T-cell (primary cell): ENCODE data around the gene HLA-DMB. TPM values are rescaled to one million over a fixed set of nuclear protein-coding genes. Genes with fewer than 3 reads are reported as not detected.
"Not testable (repeated sequence)": the region's sequence is repeated elsewhere in the genome, so short reads cannot be mapped to it uniquely, and the experiment has no call there.

ENCODE experiments used
- ATAC-seq, 4 experiments: fragments of 200-7000 bp in 3 of 4; fragments of 150-1000 bp in 1 of 4; cut with Tn5 transposase; replicated peaks in 1 of 4; 1 replicate in 3 of 4; 2 replicates in 1 of 4; pipeline ENCODE4 v1.10.0; 2021; ENCODE audit warnings: moderate library complexity in 3 of 4, mild to moderate bottlenecking in 2 of 4, moderate number of reproducible peaks in 1 of 4
- CTCF ChIA-PET, 2 donors: fragments of 300-600 bp; sonication (Branson Sonifier 250); formaldehyde crosslinking; loops; one replicate each; lab custom pipeline; 2022; ENCODE audit warnings: antibody characterized with exemption in 2 of 2; lab: Charles Lee
- POLR2A ChIA-PET, 2 donors: fragments of 300-600 bp; sonication (Branson Sonifier 250); formaldehyde crosslinking; loops; one replicate each; lab custom pipeline; 2022; ENCODE audit warnings: antibody characterized with exemption in 2 of 2; lab: Charles Lee
- DNase-seq, 35 experiments: peaks; one replicate each; pipeline versions ENCODE4 v3.0.0 to v3.0.0-alpha.2; 2013 to 2023
- H3K27ac ChIP-seq: one replicate; pipeline ENCODE4 v1.5.1; 2013; ENCODE audit warnings: low read length
- H3K27me3 ChIP-seq, 2 experiments: replicated peaks in 1 of 2; 1 replicate in 1 of 2; 2 replicates in 1 of 2; pipeline versions ENCODE4 v1.6.1 to v1.7.0; 2013; ENCODE audit warnings: low read length in 1 of 2, mixed read lengths in 1 of 2; ENCODE audit not compliant: control insufficient read depth in 2 of 2, insufficient read depth in 2 of 2; ENCODE audit errors: extremely low read depth in 1 of 2
- H3K36me3 ChIP-seq, 2 donors: 1 replicate in 1 of 2; 2 replicates in 1 of 2; pipeline versions ENCODE4 v1.6.1 to v1.7.0; 2013; ENCODE audit warnings: low read length in 1 of 2; ENCODE audit not compliant: control insufficient read depth in 2 of 2, insufficient read depth in 1 of 2; ENCODE audit errors: extremely low read depth in 1 of 2
- H3K4me1 ChIP-seq, 2 experiments: 1 replicate in 1 of 2; 2 replicates in 1 of 2; pipeline versions ENCODE4 v1.6.1 to v1.7.0; 2013; ENCODE audit warnings: low read length in 2 of 2, mixed read lengths in 1 of 2; ENCODE audit not compliant: insufficient read depth in 2 of 2, control insufficient read depth in 1 of 2; ENCODE audit errors: extremely low read depth in 1 of 2
- H3K4me3 ChIP-seq, 2 donors: 1 replicate in 1 of 2; 2 replicates in 1 of 2; pipeline versions ENCODE4 v1.5.1 to v1.7.0; 2013; ENCODE audit warnings: mild to moderate bottlenecking in 2 of 2, low read length in 1 of 2, moderate library complexity in 1 of 2; ENCODE audit not compliant: control insufficient read depth in 1 of 2; ENCODE audit errors: extremely low read depth in 1 of 2
- H3K9me3 ChIP-seq: 2 replicates; pipeline ENCODE4 v1.7.0; 2013
- H3K27ac Mint-ChIP-seq, 2 donors: one replicate each; pipeline ENCODE4 v1.8.0; 2020 to 2021; ENCODE audit warnings: mild to moderate bottlenecking in 2 of 2, mixed read lengths in 2 of 2
- H3K27me3 Mint-ChIP-seq, 2 donors: one replicate each; pipeline ENCODE4 v1.8.0; 2021 to 2022; ENCODE audit warnings: mixed read lengths in 2 of 2
- H3K36me3 Mint-ChIP-seq: one replicate; pipeline ENCODE4 v1.8.0; 2021; ENCODE audit warnings: mixed read lengths
- H3K4me1 Mint-ChIP-seq, 3 donors: one replicate each; pipeline ENCODE4 v1.8.0; 2020 to 2022; ENCODE audit warnings: mixed read lengths in 3 of 3, mild to moderate bottlenecking in 1 of 3
- H3K4me3 Mint-ChIP-seq, 3 donors: one replicate each; pipeline ENCODE4 v1.8.0; 2020 to 2022; ENCODE audit warnings: mild to moderate bottlenecking in 3 of 3, mixed read lengths in 3 of 3, moderate library complexity in 3 of 3
- H3K9me3 Mint-ChIP-seq, 3 donors: one replicate each; pipeline ENCODE4 v1.8.0; 2020 to 2022; ENCODE audit warnings: mixed read lengths in 3 of 3
- WGBS: methylation state at CpG from one replicate; pipeline ENCODE4 v1.1.5; 2013; ENCODE audit warnings: missing lambda C conversion rate; ENCODE audit not compliant: insufficient coverage; 5-methylcytosine and 5-hydroxymethylcytosine counted together
- total RNA-seq, 35 experiments: library from RNA in 6 of 35; stranded (reverse) in 6 of 35; fragments of 120-200 nt in 1 of 35; gene quantifications; one replicate each; pipeline versions ENCODE4 v1.2.1 to v1.2.4 and lab custom pipeline; 2013 to 2026

HLA-DMB gene
- total RNA-seq, 5 donors from 2014 or later (not counting 1 experiment from before 2014, with no cell fraction given), result 8.8 to 30.6 (median 10.6) TPM

DNA sequence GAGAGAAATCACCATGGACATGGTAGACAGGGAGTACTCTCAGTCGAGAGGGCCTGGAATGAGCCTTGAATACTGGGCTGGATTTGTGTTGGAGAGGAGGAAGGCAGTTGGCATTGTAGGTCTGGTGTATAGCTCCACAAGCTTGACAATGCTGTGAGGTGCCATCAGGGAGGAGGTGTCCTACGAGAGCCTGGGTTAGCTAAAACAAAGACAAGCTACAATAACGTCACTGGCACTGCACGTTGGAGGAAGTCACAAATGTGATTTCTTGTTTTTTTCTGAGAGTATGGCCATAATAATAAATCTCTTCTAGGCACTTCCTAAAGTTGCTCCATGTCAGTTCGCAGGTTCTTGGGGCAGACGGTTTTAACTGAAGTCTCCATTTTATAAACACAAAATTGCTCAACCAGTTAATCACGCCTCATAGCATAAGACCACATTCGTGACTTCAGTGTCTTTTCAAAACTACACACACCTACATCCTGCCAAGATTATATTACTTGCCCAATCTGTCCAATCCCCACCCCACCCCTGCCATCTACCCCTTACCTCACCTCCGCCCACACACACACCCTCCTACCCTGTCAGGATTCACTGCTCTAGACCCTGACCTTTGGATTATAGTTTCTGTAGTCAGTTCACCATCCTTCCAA lies 4.4 kb upstream of the HLA-DMB start:
- H3K4me1 Mint-ChIP-seq, result peaks cover 63 to 87% (median 67%) of the 10 kb centered on the region in 3 donors
- H3K27ac Mint-ChIP-seq, result peak overlapping the region; percentile 97 to 99
- Histone ChIP-seq H3K27me3 (no peaks in the 10 kb centered on the region), H3K36me3 (no peaks in the 10 kb centered on the region), H3K9me3 (no peaks in the 10 kb centered on the region), H3K4me1 (peaks cover 47 to 60% of the 10 kb centered on the region in 2 experiments), H3K27ac (peak overlapping the region; percentile 81), H3K4me3 (no peak overlapping the region)
- ATAC-seq (no peak), DNase-seq (peak in 12 of 35 experiments; percentile 12 to 45 (median 26))
- no peaks in the 10 kb centered on the region for H3K27me3 Mint-ChIP-seq
- no peaks in the 10 kb centered on the region for H3K36me3 Mint-ChIP-seq
- POLR2A ChIA-PET, result interaction anchor here (1.2 to 2.0 kb wide), 2 partner anchors 26 to 27 kb away, joined by 5 to 12 read pairs; no protein-coding TSS in a partner anchor
- H3K4me3 Mint-ChIP-seq, result peak overlapping the region in 1 of 3 donors; percentile 76
- H3K9me3 Mint-ChIP-seq, result no peaks in the 10 kb centered on the region
- 60% methylated on average over 8 of the region's 9 CpGs for WGBS
- CTCF ChIA-PET, result interaction anchor here in 1 of 2 donors (0.6 to 3.4 kb wide), 8 partner anchors 8 to 279 kb away, joined by 3 to 24 read pairs (median 8); partner anchors contain the start of genes HLA-DMA, HLA-DQB1 and TAP2

DNA sequence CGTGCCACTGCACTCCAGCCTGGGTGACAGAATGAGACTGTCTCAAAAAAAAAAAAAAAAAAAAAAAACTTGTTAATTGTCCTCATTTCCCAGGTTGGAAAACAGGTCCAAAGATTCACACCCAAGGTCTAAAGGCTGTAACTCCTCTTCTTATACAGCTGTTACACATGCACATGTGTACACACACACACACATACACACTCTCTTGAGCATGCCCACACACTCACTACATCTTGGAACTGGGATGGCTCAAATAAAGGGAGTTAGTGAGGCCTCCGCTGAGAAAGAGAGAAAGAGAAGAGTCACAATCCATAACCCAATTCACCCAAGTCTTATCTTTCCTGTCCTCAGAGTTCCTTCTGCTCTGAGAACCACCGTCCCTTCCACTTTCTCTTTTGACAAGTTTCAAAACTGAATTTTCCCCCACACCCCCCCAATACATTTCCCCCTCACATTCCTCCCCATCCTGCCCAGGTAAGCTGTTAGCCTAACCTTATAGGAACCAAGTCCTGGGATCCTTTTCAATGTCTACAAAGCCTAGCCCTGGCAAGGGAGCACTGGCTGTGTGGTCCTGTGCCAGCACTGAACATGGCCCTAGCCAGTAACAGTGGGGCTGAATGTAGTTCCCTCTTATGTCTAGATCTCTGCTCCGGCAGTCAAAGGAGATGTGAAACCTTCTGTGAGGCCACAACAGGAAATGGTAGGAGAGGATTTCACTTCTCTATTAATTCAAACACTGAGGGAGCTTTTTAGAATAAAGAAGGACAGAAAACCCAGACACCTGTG lies 3.2 kb upstream of the HLA-DMB start:
- peaks cover 52 to 59% of the 10 kb centered on the region in 2 experiments for H3K4me1 ChIP-seq
- no peaks in the 10 kb centered on the region for H3K9me3 ChIP-seq
- Mint-ChIP-seq H3K27me3 (no peaks in the 10 kb centered on the region), H3K27ac (peak overlapping the region; percentile 97 to 99), H3K36me3 (no peaks in the 10 kb centered on the region), H3K9me3 (no peaks in the 10 kb centered on the region), H3K4me3 (peak overlapping the region; percentile 76 to 78 (median 76)), H3K4me1 (peaks cover 61 to 83% (median 62%) of the 10 kb centered on the region in 3 donors)
- ChIA-PET CTCF (interaction anchor here (0.6 to 3.4 kb wide), 9 partner anchors 9 to 607 kb away, joined by 3 to 24 read pairs (median 8); partner anchors contain the start of genes HLA-DMA (in 1 of the 2) and HLA-DQB1 (in 1 of the 2)), POLR2A (interaction anchor here (0.6 to 2.0 kb wide), 5 partner anchors 28 to 402 kb away, joined by 5 to 12 read pairs (median 6); no protein-coding TSS in a partner anchor)
- peak overlapping the region; percentile 13 to 40 for H3K4me3 ChIP-seq
- 0% methylated on average over 1 of the region's 4 CpGs for WGBS
- peak overlapping the region; percentile 81 for H3K27ac ChIP-seq
- H3K36me3 ChIP-seq, result no peaks in the 10 kb centered on the region
- ATAC-seq (peak; percentile 48 to 63 (median 53)), DNase-seq (peak in 27 of 35 experiments; percentile 15 to 67 (median 29))
- no peaks in the 10 kb centered on the region for H3K27me3 ChIP-seq

- CTCF ChIA-PET, result interaction anchor here in 1 of 2 donors (0.9 to 3.4 kb wide), 9 partner anchors 9 to 45 kb away, joined by 3 to 33 read pairs (median 11); partner anchors contain the start of genes BRD2 and HLA-DMA
- H3K9me3 ChIP-seq, H3K36me3 ChIP-seq, H3K27me3 ChIP-seq, H3K36me3 Mint-ChIP-seq, H3K27ac ChIP-seq, DNase-seq, H3K9me3 Mint-ChIP-seq, H3K27me3 Mint-ChIP-seq, H3K4me3 ChIP-seq, ATAC-seq: not testable (repeated sequence)
- POLR2A ChIA-PET, result interaction anchor here (0.6 to 2.0 kb wide), 6 partner anchors 10 to 69 kb away, joined by 3 to 7 read pairs (median 5); partner anchors contain the start of gene HLA-DMA (in 1 of the 2)
- Mint-ChIP-seq H3K27ac (peak overlapping the region; percentile 56 to 99), H3K4me3 (peak overlapping the region in 2 of 3 donors; percentile 22 to 76), H3K4me1 (peaks cover 60 to 81% (median 62%) of the 10 kb centered on the region in 3 donors)
- 100% methylated on average over 5 of the region's 9 CpGs for WGBS
- peaks cover 52 to 60% of the 10 kb centered on the region in 2 experiments for H3K4me1 ChIP-seq
Measured at GRCh38 chr6:32942555-32943123, 1.8 kb upstream of the HLA-DMB start.

DNA sequence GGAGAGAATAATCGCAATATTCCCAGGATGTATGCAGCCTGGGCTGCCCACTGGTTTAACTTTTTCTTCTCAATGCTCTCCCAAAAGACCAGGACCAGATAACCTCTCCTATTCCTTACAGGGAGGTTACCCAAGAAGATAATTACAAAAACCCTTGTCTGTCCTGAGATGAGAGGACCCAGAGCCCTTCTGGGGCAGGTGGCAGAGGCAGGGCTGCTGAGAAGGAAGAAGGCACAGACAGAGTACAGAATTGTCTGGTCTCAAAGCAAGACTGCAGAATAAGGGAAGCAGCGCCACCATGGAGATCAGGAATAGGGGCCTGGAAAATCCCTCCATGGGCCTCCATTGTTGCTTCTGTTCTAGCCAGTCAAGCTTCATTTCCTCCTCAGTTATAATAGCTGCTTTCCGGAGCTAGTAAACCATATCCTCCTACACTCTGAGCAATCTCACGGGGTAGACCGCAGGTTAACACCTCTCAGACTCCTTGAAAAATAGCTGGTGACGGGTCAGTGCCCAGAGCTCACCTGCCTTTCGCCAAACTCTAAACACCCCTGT lies 463 bp upstream of the HLA-DMB start:
- peak overlapping the region; percentile 93 for H3K27ac ChIP-seq
- DNase-seq, result peak in 32 of 35 experiments; percentile 7 to 81 (median 38)

GRCh38 chr6:32938494-32938893 lies 2.3 kb downstream of the HLA-DMB start:
- no peak overlapping the region for H3K4me3 Mint-ChIP-seq
- peaks cover 38 to 54% (median 41%) of the 10 kb centered on the region in 3 donors for H3K4me1 Mint-ChIP-seq
- H3K27me3 Mint-ChIP-seq, result no peaks in the 10 kb centered on the region
- no peaks in the 10 kb centered on the region for H3K9me3 Mint-ChIP-seq
- no peak overlapping the region for H3K27ac ChIP-seq
- ChIA-PET POLR2A (no interaction called here), CTCF (interaction anchor here in 1 of 2 donors (0.6 to 3.6 kb wide), 2 partner anchors 15 to 245 kb away, joined by 3 to 80 read pairs; partner anchors contain the start of gene HLA-DMA)
- DNase-seq (no peak), ATAC-seq (no peak)
- no peaks in the 10 kb centered on the region for H3K27me3 ChIP-seq
- 97% methylated on average over 6 of the region's 7 CpGs for WGBS
- no peaks in the 10 kb centered on the region for H3K9me3 ChIP-seq
- H3K4me1 ChIP-seq, result peaks cover 36 to 42% of the 10 kb centered on the region in 2 experiments
- no peak overlapping the region for H3K4me3 ChIP-seq
- H3K36me3 ChIP-seq, result peaks cover 0 to 13% of the 10 kb centered on the region in 2 donors
- no peak overlapping the region for H3K27ac Mint-ChIP-seq
- peaks cover 24% of the 10 kb centered on the region for H3K36me3 Mint-ChIP-seq

More for the DNA sequence above, 463 bp upstream of the HLA-DMB start:
- Histone ChIP-seq H3K36me3 (peaks cover 0 to 11% of the 10 kb centered on the region in 2 donors), H3K27me3 (no peaks in the 10 kb centered on the region), H3K9me3 (no peaks in the 10 kb centered on the region), H3K4me1 (peaks cover 52 to 60% of the 10 kb centered on the region in 2 experiments), H3K4me3 (peak overlapping the region; percentile 69 to 94)
- peak; percentile 75 to 83 (median 80) for ATAC-seq
- Mint-ChIP-seq H3K4me3 (peak overlapping the region; percentile 76 to 90 (median 88)), H3K36me3 (peaks cover 18% of the 10 kb centered on the region), H3K4me1 (peaks cover 57 to 76% (median 62%) of the 10 kb centered on the region in 3 donors), H3K27me3 (no peaks in the 10 kb centered on the region), H3K9me3 (no peaks in the 10 kb centered on the region), H3K27ac (peak overlapping the region; percentile 97 to 98)
- 4% methylated on average over 4 of the region's 7 CpGs for WGBS
- CTCF ChIA-PET, result interaction anchor here in 1 of 2 donors (0.5 to 3.6 kb wide), 15 partner anchors 8 to 267 kb away, joined by 3 to 80 read pairs (median 4); partner anchors contain the start of genes BRD2, HLA-DMA, RING1 and TAP2
- POLR2A ChIA-PET, result interaction anchor here (1.1 to 2.0 kb wide), 7 partner anchors 12 to 43 kb away, joined by 3 to 36 read pairs (median 5); partner anchors contain the start of genes BRD2 (in 1 of the 2) and HLA-DMA (in 1 of the 2)
